Kasumi-1 (cell line): ENCODE results near the gene LIPM.
A peak's percentile ranks its signal among the peaks of the same experiment; 100 is the strongest.

Experiments used
- DNase-seq, 2 experiments: peaks; one replicate each; lab custom pipeline; 2025; lab: John Stamatoyannopoulos, UW

The LIPM gene

DNA sequence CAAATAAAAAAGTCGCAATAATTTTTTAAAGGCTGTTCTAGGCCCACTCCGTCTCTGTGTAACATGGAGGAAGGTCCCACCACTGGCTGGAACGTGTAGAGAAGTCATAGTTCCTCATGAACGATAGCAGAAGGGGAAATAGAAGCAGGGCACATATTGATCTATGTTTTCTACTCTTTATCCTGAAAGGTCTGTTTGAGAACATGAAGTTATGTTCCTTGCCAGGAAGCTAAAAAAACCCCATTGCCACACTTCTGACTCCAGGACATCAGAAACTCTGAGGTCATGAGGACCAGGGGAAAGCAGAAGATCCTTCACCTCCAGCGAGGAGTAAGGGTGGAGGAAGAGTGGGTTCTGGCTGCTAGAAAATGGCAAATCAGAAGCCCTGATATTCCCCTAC, 38.4 kb downstream of the LIPM start:
- DNase-seq: peak; percentile 31 to 39

DNA sequence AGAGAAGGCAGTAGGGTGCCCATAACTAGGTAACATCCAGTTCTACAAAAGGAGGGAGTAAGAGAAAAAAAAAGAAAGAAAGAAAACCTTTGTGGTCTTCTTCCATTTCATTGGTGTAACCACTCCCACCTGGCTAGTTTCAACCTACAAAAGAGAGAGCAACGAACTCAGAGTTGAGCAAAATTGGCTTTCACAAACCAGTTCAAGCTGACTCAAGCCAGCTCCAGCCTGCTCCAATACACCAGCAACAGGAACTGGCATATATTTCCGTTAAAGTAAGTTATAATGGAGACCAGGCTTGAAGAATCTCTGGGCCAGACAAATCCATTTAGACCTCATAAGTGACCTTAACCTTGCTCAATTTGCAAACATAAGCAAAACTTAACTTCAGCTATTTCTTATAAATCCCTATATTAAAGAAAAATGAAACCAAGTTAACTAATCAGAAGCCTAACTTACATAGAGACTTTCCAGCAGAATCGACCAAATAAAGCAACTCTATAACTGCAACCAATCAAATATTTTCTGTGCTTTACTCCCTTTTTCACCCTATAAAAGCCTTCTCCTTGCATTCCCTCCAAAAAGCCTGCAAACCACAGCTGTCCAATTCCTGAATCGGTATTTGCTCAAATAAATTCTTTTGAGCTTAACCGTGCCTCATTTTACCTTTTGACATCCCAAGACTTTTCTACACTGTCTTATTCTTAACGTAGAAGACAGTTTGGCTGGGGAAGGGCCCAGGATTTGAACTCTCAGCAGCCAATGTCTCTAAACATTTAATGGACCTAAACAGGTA, 39.0 kb downstream of the LIPM start:
- no peak for DNase-seq

- no peak for DNase-seq
These were observed 40.6 kb downstream of the LIPM start for GRCh38 chr10:88843171-88843570.

- peak; percentile 58 to 72 for DNase-seq
These were observed 46.0 kb downstream of the LIPM start for GRCh38 chr10:88848499-88848898.

DNA sequence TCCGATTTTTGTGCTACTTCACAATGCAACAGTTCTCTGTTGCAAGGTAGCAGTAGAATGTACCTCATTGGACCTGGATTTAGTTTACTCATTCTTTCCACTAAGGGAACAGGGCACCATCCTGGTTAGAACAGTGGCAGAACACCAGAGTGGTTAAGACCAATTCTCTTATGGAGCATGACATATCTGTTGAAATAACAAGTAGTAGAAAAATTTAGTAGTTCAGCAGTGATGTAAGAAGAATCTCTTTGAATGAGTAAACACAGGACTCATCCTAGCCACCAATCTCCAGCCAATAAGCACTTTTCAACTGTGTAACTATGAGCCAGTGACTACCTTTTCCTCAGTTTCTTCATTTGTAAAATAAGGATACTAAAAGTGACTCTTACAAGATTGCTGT, 46.7 kb downstream of the LIPM start:
- no peak for DNase-seq

DNA sequence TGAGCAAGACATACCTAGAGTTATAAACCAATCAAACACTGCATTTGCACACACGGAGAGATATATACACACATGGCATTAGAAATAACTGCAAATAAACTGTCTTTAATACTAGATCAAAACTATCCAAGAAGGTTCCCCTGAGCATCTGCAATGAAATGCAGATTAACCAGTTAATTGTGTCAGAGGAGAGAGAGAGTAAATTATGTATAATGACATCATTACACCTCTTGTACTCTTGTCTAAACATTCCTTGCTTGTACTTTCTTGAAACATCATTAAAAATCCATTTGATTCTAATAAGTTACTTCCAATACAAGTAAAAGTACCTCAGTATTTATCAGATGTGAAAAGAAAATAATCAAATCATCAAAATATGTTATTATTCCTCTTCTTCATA, 48.2 kb downstream of the LIPM start:
- no peak for DNase-seq

DNA sequence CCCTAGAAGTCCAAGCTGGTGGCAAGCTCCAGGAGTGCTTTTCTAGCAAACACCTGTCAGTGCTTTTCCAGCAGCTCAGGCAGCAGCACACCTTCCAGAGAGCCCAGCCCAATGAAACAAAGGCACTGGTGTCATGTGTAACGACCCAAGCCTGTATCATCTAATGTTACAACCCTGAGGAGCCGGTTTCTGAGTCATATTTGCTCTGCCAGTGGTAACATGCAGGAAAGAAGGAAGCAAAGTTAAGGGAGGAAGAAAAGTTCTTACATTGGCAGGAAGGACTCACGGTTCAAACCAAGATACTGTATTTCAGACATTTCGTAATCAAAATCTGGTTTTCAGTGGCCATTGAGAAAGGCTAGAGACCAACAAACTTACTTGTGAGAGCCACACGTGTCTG, 49.2 kb downstream of the LIPM start, which contains the start of gene ANKRD22:
ANKRD22 (minus strand) TSS at position 139 of the 400 bp plus-strand sequence. CDS start 237 bp downstream, outside the sequence.
- peak; percentile 99 for DNase-seq

GRCh38 chr10:88852327-88852726, 49.8 kb downstream of the LIPM start:
- peak; percentile 17 to 23 for DNase-seq

DNA sequence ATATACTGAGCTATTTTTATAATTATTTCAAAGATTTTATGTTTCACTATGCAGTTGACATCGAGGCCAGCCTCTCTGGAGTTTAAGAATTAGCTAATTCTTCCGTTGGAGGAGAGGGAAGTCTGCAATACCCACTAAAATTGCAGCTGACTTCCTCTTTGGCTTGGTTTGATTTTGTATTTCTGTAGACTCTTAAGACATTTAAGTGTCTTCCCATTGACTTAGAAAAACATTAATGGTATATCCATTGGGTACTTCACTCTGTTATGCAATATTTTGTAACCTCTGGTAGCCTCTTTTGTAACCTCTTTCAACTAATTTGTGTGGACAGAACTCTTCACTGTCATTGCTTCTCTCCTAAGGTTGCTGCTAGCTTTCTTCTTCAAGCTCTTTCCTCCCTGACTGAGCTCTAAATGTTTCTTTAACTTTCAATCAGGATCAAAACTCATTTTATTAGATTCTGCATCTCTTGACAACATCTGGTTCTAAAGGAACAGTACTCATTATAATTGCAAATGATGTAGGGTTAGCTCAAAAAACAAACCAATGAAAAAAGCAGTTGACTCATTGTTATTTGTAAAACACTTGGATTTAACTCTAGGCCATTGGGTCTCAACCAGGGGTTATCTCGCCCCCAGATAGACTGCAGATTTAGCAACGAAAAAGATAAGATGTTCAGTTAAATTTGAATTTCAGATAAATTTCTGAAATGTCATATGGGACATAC, 50.8 kb downstream of the LIPM start:
- DNase-seq: peak; percentile 95 to 96

GRCh38 chr10:88854684-88855083, 52.2 kb downstream of the LIPM start:
- DNase-seq: no peak

GRCh38 chr10:88857831-88858230, 55.3 kb downstream of the LIPM start:
- DNase-seq: no peak

- DNase-seq: no peak
These were observed 56.0 kb downstream of the LIPM start for GRCh38 chr10:88858491-88858890.

- no peak for DNase-seq
These were observed 58.5 kb downstream of the LIPM start for GRCh38 chr10:88861036-88861435.

GRCh38 chr10:88865281-88865876, 62.8 kb downstream of the LIPM start:
- peak; percentile 78 to 89 for DNase-seq

GRCh38 chr10:88866454-88866853, 63.9 kb downstream of the LIPM start:
- no peak for DNase-seq

- DNase-seq: no peak
These were observed 67.6 kb downstream of the LIPM start for GRCh38 chr10:88870089-88870488.
